ENCODE data around the gene PLXNA1. TPM values are rescaled to one million over a fixed set of nuclear protein-coding genes. Genes with fewer than 3 reads are reported as not detected.

PLXNA1 gene
- total RNA-seq, 2 donors from 2014 or later, result 17.0 to 49.5 TPM

- TF ChIP-seq CTCF (IDR thresholded peaks at IDR 0.05), result no peak
- no peak for TF ChIP-seq POLR2A (IDR thresholded peaks at IDR 0.05)
- no peak for TF ChIP-seq POLR2AphosphoS5 (IDR thresholded peaks at IDR 0.05)
- WGBS, result 52% methylated on average over 11 of the region's 11 CpGs
- Histone ChIP-seq H3K4me1 (replicated peaks) (peaks cover 4% of the 10 kb centered on the region), H3K9me3 (no peaks in the 10 kb centered on the region), H3K27ac (no peak overlapping the region), H3K4me3 (no peak overlapping the region), H3K36me3 (no peaks in the 10 kb centered on the region), H3K27me3 (replicated peaks; ENCODE audit: insufficient read depth) (peaks cover 2% of the 10 kb centered on the region)
- intact Hi-C loops (cut with DNase I), result no loop called here
- no peak for DNase-seq (ENCODE audit: low spot score)
Observed at GRCh38 chr3:126961791-126962461, 21.0 kb upstream of the PLXNA1 start.

DNA sequence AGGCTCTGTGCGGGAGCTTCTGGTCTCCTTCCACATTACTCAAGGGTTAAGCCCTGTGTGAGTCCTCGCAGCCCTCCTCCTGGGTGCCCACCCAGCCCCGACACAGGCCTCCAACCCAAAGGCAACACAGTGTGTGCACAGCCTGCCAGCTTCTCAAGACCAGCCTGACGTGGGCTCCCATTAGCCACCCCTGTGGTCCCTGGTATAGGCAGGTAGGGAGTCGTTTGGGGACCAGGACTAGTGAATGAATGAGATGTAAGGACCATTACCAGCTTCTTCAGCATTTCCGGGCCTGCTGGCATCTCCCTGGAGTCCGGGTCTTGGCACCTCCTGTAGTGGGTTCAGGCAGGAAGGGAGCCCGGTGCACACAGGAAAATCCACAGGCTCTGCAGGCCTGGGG lies 20.2 kb upstream of the PLXNA1 start:
- Histone ChIP-seq H3K36me3 (no peaks in the 10 kb centered on the region), H3K9me3 (no peaks in the 10 kb centered on the region), H3K27ac (no peak overlapping the region), H3K27me3 (replicated peaks; ENCODE audit: insufficient read depth) (peaks cover 2% of the 10 kb centered on the region), H3K4me3 (no peak overlapping the region), H3K4me1 (replicated peaks) (peaks cover 4% of the 10 kb centered on the region)
- no peak for TF ChIP-seq POLR2AphosphoS5 (IDR thresholded peaks at IDR 0.05)
- TF ChIP-seq CTCF (IDR thresholded peaks at IDR 0.05), result no peak
- no peak for TF ChIP-seq POLR2A (IDR thresholded peaks at IDR 0.05)
- DNase-seq (ENCODE audit: low spot score), result no peak
- WGBS, result 95% methylated on average over 8 of the region's 8 CpGs
- intact Hi-C loops (cut with DNase I), result no loop called here

GRCh38 chr3:126963261-126964190 lies 19.4 kb upstream of the PLXNA1 start:
- H3K27ac ChIP-seq, result no peak overlapping the region
- 96% methylated on average over 7 of the region's 7 CpGs for WGBS
- no peak for DNase-seq (ENCODE audit: low spot score)
- no peaks in the 10 kb centered on the region for H3K9me3 ChIP-seq
- H3K4me3 ChIP-seq, result no peak overlapping the region
- H3K4me1 ChIP-seq (replicated peaks), result peaks cover 4% of the 10 kb centered on the region
- TF ChIP-seq POLR2A (IDR thresholded peaks at IDR 0.05), result no peak
- no peak for TF ChIP-seq CTCF (IDR thresholded peaks at IDR 0.05)
- no peak for TF ChIP-seq POLR2AphosphoS5 (IDR thresholded peaks at IDR 0.05)
- intact Hi-C loops (cut with DNase I), result no loop called here
- H3K27me3 ChIP-seq (replicated peaks; ENCODE audit: insufficient read depth), result no peaks in the 10 kb centered on the region
- no peaks in the 10 kb centered on the region for H3K36me3 ChIP-seq

DNA sequence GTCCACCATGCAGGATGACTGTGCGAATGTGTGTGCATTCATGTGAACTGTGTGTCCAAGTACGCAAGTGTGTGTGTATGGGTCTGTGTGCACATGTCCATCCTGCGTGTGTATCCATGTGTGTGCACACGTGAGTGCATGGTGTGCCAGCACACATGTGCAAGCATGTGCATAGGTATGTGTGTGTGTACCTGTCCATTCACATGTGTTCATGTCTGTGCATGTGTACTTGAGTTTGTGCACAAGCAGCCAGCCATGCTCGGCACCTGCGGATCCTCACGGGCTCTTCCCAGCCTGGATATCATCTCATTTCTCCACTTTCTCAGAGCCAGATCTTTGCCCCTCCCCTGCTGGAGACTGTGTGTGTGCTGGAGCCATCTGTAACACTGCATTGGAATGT lies 18.7 kb upstream of the PLXNA1 start:
- TF ChIP-seq CTCF (IDR thresholded peaks at IDR 0.05) (no peak), POLR2A (IDR thresholded peaks at IDR 0.05) (no peak), POLR2AphosphoS5 (IDR thresholded peaks at IDR 0.05) (no peak)
- no peak overlapping the region for H3K27ac ChIP-seq
- no peaks in the 10 kb centered on the region for H3K36me3 ChIP-seq
- H3K9me3 ChIP-seq, result no peaks in the 10 kb centered on the region
- whole genome bisulfite sequencing, result 87% methylated on average over 7 of the region's 7 CpGs
- no peak overlapping the region for H3K4me3 ChIP-seq
- peaks cover 4% of the 10 kb centered on the region for H3K4me1 ChIP-seq (replicated peaks)
- intact Hi-C loops (cut with DNase I), result no loop called here
- no peak for DNase-seq (ENCODE audit: low spot score)
- H3K27me3 ChIP-seq (replicated peaks; ENCODE audit: insufficient read depth), result no peaks in the 10 kb centered on the region

Measured in prostate gland (tissue), 2 donors.